ENCODE results near the gene PCLO. TPM values are rescaled to one million over a fixed set of nuclear protein-coding genes. Genes with fewer than 3 reads are reported as not detected.

PCLO gene
- total RNA-seq, 1 experiment from 2014 or later: 3.0 TPM

DNA sequence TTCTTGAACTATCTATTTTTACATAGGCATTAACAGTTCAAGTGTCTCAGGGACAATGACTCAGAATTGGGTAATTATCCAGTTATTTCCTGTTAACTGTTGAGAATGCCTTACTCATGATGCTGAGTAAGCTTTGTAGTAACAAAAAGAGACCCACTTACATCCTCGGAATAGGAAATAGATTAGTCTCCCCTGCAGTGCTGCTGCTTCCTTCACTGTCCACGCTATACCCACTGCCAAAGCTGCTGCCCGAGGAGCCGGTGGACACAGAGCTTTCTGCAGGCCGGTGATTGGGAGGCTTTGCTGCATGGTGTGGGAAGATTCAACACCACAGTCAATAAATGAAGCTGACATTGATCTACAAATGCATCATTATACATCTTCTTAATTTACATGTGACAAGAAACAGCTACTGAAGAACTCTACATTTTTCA, 357.1 kb downstream of the PCLO start (continued):
- TF ChIP-seq, protein P1, sequence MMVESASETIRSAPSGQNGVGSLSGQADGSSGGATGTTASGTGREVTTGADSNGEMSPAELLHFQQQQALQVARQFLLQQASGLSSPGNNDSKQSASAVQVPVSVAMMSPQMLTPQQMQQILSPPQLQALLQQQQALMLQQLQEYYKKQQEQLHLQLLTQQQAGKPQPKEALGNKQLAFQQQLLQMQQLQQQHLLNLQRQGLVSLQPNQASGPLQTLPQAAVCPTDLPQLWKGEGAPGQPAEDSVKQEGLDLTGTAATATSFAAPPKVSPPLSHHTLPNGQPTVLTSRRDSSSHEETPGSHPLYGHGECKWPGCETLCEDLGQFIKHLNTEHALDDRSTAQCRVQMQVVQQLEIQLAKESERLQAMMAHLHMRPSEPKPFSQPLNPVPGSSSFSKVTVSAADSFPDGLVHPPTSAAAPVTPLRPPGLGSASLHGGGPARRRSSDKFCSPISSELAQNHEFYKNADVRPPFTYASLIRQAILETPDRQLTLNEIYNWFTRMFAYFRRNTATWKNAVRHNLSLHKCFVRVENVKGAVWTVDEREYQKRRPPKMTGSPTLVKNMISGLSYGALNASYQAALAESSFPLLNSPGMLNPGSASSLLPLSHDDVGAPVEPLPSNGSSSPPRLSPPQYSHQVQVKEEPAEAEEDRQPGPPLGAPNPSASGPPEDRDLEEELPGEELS (CRISPR knock-in tag; IDR thresholded peaks at IDR 0.05): no peak
- TF ChIP-seq, protein P2, sequence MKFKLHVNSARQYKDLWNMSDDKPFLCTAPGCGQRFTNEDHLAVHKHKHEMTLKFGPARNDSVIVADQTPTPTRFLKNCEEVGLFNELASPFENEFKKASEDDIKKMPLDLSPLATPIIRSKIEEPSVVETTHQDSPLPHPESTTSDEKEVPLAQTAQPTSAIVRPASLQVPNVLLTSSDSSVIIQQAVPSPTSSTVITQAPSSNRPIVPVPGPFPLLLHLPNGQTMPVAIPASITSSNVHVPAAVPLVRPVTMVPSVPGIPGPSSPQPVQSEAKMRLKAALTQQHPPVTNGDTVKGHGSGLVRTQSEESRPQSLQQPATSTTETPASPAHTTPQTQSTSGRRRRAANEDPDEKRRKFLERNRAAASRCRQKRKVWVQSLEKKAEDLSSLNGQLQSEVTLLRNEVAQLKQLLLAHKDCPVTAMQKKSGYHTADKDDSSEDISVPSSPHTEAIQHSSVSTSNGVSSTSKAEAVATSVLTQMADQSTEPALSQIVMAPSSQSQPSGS (CRISPR knock-in tag; IDR thresholded peaks at IDR 0.05; ENCODE audit: borderline replicate concordance, low read depth): no peak
- TF ChIP-seq FOXK1 (CRISPR knock-in tag; IDR thresholded peaks at IDR 0.05) (no peak), ZNF416 (CRISPR knock-in tag; IDR thresholded peaks at IDR 0.05) (no peak), NFE2L1 (CRISPR knock-in tag; IDR thresholded peaks at IDR 0.05) (no peak), ZNF219 (CRISPR knock-in tag; IDR thresholded peaks at IDR 0.05; ENCODE audit: borderline replicate concordance) (no peak), MXD4 (CRISPR knock-in tag; IDR thresholded peaks at IDR 0.05; ENCODE audit: borderline replicate concordance) (no peak), JUN (CRISPR knock-in tag; IDR thresholded peaks at IDR 0.05) (no peak)
- TF ChIP-seq, protein P3, sequence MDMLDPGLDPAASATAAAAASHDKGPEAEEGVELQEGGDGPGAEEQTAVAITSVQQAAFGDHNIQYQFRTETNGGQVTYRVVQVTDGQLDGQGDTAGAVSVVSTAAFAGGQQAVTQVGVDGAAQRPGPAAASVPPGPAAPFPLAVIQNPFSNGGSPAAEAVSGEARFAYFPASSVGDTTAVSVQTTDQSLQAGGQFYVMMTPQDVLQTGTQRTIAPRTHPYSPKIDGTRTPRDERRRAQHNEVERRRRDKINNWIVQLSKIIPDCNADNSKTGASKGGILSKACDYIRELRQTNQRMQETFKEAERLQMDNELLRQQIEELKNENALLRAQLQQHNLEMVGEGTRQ (CRISPR knock-in tag; IDR thresholded peaks at IDR 0.05): no peak

DNA sequence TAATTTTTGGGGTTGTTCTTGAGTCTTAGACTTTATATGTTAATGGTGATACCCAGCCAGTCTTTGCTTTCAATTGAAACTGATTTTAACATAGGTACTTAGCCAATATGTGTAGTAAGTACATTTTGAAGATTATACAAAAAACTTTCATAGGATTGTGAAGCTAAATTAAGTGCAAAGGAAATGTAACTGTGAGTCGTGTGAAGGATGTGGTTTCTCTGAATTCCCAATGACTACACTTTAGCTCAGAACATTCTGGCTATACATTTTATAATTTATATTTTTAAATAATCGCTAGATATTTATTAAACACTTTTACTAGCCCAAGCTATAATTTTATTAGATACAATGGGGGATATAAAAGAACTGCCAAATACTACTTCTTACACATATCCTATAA, 359.3 kb downstream of the PCLO start:
- TF ChIP-seq SMAD3 (CRISPR knock-in tag; IDR thresholded peaks at IDR 0.05; ENCODE audit: borderline replicate concordance) (no peak), GRHL2 (CRISPR knock-in tag; IDR thresholded peaks at IDR 0.05; ENCODE audit: insufficient replicate concordance, severe bottlenecking) (no peak), FOXK1 (CRISPR knock-in tag; IDR thresholded peaks at IDR 0.05) (no peak), GABPB1 (CRISPR knock-in tag; IDR thresholded peaks at IDR 0.05) (no peak), MYBL2 (CRISPR knock-in tag; IDR thresholded peaks at IDR 0.05) (no peak), NFE2L1 (CRISPR knock-in tag; IDR thresholded peaks at IDR 0.05) (no peak)
- TF ChIP-seq, protein P4, sequence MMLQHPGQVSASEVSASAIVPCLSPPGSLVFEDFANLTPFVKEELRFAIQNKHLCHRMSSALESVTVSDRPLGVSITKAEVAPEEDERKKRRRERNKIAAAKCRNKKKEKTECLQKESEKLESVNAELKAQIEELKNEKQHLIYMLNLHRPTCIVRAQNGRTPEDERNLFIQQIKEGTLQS (CRISPR knock-in tag; conservative IDR thresholded peaks at IDR 0.05): no peak
- TF ChIP-seq, protein P5, sequence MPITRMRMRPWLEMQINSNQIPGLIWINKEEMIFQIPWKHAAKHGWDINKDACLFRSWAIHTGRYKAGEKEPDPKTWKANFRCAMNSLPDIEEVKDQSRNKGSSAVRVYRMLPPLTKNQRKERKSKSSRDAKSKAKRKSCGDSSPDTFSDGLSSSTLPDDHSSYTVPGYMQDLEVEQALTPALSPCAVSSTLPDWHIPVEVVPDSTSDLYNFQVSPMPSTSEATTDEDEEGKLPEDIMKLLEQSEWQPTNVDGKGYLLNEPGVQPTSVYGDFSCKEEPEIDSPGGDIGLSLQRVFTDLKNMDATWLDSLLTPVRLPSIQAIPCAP (CRISPR knock-in tag; IDR thresholded peaks at IDR 0.05): no peak
- TF ChIP-seq, protein P6, sequence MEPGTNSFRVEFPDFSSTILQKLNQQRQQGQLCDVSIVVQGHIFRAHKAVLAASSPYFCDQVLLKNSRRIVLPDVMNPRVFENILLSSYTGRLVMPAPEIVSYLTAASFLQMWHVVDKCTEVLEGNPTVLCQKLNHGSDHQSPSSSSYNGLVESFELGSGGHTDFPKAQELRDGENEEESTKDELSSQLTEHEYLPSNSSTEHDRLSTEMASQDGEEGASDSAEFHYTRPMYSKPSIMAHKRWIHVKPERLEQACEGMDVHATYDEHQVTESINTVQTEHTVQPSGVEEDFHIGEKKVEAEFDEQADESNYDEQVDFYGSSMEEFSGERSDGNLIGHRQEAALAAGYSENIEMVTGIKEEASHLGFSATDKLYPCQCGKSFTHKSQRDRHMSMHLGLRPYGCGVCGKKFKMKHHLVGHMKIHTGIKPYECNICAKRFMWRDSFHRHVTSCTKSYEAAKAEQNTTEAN (CRISPR knock-in tag; IDR thresholded peaks at IDR 0.05): no peak
- Mint-ChIP-seq H3K4me3 (no peak overlapping the region), H3K4me1 (peaks cover 18% of the 10 kb centered on the region), H3K27me3 (ENCODE audit: low read depth) (no peaks in the 10 kb centered on the region), H3K27ac (no peak overlapping the region), H3K9me3 (no peaks in the 10 kb centered on the region), H3K36me3 (no peaks in the 10 kb centered on the region)
- POLR2A ChIA-PET: no interaction called here
- ATAC-seq (no peak), DNase-seq (ENCODE audit: low spot score) (no peak)
- CTCF ChIA-PET: no interaction called here

DNA sequence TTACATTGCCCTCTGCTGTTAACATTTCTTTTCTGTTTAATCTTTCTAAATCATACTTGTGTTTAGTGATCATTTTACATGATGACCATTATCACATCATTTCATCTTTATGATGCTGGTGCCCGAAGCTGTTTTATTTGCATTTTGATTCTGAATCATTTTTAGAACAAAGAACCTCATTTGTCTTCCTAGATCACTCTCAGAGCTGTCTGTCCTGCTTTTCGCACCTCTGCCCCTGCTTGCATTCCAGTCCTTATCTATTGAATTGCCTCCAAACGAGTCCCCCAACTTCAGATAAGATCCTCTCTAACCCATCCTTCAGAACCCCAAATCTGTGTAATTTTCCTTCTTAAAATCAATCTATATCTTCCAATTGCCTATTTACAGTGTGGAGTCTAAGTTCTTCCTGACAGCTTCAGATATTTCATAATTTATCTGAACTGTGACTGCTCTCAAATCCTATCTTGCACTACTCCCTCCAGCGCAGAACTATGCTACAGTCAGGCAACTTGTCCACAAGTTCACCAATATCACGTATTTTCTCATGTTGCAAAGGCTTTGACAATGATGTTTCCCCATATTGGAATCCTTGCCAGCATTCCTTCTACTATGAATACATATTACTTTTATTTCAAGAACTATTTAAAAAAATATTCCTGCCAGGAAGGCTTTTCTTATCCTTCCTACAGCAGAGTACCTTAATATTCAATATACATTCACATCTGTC, 372.6 kb downstream of the PCLO start:
- ChIA-PET CTCF (no interaction called here), POLR2A (no interaction called here)
- Mint-ChIP-seq H3K27me3 (ENCODE audit: low read depth) (no peaks in the 10 kb centered on the region; the same call in 1 of the 2 replicates), H3K36me3 (peaks cover 3% of the 10 kb centered on the region), H3K4me3 (no peak overlapping the region), H3K4me1 (no peaks in the 10 kb centered on the region), H3K27ac (no peak overlapping the region), H3K9me3 (peaks cover 16% of the 10 kb centered on the region)
- ATAC-seq (no peak), DNase-seq (ENCODE audit: low spot score) (no peak)
- TF ChIP-seq ZNF219 (CRISPR knock-in tag; IDR thresholded peaks at IDR 0.05; ENCODE audit: borderline replicate concordance) (no peak), TEAD1 (CRISPR knock-in tag; IDR thresholded peaks at IDR 0.05) (no peak), EMX1 (CRISPR knock-in tag; IDR thresholded peaks at IDR 0.05) (no peak), RORB (CRISPR knock-in tag; IDR thresholded peaks at IDR 0.05) (no peak), ZNF423 (CRISPR knock-in tag; IDR thresholded peaks at IDR 0.05) (no peak), ZNF138 (CRISPR knock-in tag; conservative IDR thresholded peaks at IDR 0.05) (no peak), ZNF671 (CRISPR knock-in tag; IDR thresholded peaks at IDR 0.05) (no peak)
- TF ChIP-seq, protein P7, sequence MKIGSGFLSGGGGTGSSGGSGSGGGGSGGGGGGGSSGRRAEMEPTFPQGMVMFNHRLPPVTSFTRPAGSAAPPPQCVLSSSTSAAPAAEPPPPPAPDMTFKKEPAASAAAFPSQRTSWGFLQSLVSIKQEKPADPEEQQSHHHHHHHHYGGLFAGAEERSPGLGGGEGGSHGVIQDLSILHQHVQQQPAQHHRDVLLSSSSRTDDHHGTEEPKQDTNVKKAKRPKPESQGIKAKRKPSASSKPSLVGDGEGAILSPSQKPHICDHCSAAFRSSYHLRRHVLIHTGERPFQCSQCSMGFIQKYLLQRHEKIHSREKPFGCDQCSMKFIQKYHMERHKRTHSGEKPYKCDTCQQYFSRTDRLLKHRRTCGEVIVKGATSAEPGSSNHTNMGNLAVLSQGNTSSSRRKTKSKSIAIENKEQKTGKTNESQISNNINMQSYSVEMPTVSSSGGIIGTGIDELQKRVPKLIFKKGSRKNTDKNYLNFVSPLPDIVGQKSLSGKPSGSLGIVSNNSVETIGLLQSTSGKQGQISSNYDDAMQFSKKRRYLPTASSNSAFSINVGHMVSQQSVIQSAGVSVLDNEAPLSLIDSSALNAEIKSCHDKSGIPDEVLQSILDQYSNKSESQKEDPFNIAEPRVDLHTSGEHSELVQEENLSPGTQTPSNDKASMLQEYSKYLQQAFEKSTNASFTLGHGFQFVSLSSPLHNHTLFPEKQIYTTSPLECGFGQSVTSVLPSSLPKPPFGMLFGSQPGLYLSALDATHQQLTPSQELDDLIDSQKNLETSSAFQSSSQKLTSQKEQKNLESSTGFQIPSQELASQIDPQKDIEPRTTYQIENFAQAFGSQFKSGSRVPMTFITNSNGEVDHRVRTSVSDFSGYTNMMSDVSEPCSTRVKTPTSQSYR (CRISPR knock-in tag; IDR thresholded peaks at IDR 0.05): no peak

Measured in WTC11 (cell line).